Activated CD4-positive, CD25-positive, alpha-beta regulatory T cell treated with anti-CD3 and anti-CD28 coated beads, Interleukin-2, amount 50 U/mL, for 16 hours (primary cell): ENCODE results near the gene PNMA6F.

Experiments
- DNase-seq: peaks from one replicate; pipeline ENCODE4 v3.0.0-alpha.2; 2020; ENCODE audit warnings: low read depth, low spot score

The PNMA6F gene

DNA sequence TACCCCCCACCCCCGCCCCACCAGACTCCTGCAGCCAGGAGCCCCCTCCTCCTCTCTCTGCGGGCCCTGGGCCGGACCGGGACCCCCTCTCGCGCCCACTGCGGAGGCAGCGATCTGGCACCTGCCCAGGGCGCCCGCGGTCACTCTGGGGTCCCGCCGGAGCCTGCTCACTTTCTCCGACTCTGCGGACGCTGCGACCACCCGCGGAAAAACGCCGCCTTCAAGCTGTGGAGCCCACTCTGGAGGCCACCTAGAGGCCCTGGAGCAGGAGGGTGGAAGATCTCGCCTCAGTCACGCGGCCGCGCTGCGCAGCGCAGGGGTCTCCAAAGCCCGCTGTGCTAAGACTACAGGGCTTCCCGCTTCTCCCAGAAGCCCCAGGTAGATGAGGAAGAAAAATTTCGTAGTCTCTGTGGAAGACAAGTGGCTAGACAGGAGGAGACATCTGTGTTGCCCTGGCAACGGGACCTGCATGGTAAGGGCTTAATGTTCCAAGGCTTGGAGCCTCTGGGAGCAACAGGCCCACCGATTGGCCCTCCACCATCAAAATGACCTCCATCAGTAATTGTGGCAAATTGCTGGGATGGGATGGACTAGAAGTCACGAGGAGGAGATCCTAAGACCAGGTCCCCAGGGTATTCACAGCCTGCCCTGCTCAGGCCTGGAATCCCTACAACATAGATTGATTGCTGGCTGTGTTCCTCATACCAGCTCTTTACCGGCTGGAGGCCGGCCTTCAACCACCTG is at the start of gene PNMA6F:
TSS of gene PNMA6F (minus strand) at position 387 of the 744 bp plus-strand sequence. CDS start 1,093 bp downstream, outside the sequence.
- DNase-seq = no peak

DNA sequence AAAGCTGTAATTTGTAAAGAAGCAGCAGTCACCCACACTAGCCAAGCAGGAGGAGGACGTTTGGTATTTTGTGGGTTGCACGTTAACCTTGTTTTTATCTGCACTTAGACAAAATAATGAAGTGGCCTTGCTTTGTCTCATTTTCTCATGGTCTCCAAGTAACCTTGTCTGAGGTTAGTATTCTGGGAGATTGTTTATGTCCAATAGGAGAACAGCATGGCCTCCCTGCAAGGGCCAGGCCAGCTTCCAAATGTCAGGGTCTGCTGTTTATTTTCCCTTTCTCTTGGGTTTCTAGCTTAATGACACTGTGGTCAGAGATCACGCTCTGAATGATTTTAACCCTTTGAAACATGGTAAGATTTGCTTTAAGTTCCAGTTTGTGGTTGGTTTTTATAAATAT is 49.7 kb upstream of the PNMA6F start:
- no peak for DNase-seq

DNA sequence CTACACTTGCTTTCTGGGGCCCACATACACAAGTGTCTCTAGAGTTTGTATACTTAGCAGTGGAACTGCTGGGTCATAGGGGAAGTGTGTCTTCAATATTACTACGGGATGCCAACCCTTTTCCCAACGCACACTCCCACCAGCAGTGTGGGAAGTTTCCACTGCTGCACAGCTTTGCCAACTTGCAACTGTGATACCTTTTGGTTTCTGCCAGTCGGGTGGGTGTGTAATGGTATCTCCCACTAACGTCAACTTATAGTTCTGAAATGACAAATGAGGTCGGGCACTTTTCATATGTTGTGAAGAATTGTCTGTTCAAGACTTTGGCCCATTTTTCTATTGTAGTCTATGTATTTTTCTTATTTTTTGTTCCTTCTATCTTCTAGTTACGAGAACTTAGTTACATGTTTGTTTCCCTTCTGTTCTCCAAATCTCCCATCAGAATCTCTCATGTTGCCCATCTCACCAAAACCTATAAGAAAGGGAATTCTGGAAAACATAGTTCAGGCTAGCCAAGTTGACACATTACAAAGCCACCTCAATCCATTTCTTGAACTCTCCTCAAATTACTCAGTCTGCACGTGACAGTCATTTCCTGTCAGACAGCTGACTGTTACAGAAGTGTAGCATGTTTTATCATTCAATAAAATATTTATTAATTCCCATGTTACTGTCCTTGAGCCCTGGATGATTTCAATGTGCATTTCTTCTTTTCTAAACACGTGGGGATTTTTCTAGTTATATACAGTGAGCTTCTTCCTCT is 48.9 kb upstream of the PNMA6F start:
- DNase-seq = no peak

DNA sequence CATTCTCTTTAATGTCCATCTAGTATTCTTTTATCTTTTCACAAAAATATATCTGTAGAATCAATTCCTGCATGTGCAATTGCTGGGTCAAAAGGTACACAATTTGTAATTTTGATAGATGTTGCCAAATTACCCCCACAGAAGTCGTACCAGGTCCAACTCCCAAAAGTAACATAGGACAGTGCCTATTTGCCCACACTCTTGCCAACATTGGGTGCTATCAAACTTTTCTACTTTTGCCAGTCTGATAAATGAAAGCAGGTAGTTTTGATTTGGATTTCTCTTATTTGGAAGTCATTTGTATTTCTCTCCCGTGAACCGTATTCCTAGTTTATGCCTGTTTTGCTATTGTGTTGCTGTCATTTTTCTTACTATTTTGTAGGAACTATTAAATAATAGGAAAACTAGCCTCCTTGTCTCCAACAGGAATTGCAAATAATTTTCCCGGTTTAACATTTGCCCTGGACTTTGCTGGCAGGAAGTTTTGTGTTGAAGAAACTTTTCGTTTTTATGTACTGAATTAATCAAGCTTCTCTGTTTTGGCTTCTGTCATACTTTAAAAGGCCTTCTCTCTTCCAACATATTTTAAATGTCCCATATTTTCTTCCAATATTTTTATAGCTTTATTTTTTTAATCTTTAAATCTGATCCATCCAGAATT is 45.4 kb upstream of the PNMA6F start:
- DNase-seq = no peak

DNA sequence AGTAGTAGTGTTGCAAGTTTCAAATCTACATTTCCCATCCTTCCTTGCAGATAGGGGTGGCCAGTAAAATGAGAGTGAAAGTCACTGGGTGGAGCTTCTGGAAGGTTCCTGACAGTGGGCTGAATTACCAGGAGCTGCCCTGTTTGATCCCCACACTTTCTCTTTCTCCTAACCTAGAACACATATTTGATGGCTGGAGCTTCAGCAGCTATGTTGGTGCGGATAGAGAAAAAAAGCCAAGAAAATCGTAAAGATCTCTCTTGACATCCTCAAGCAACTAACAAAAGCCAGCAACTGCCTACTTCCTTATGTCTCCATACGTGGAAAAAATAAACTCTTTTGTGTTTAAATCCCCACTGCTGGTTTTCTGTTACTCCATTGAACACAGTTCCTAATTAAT is 44.6 kb upstream of the PNMA6F start:
- DNase-seq = no peak

DNA sequence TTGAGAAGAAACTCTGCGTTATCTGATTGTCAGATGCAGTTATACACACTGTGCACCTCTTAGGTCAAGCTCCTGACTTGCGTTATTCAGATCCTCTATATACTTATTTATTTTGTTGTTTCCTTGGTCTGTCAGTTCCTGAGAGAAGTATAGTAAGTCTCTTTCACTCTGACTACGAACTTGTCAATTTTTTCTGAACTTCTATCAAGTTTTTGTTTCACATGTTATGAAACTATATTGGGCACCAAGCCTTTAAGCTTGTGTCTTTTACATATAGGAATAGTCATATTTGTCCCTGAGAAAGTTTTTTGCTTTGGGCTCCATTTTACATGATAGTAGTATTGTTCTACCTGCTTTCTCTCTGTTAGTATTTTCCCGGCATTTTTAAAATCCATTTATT is 44.1 kb upstream of the PNMA6F start:
- DNase-seq = no peak

DNA sequence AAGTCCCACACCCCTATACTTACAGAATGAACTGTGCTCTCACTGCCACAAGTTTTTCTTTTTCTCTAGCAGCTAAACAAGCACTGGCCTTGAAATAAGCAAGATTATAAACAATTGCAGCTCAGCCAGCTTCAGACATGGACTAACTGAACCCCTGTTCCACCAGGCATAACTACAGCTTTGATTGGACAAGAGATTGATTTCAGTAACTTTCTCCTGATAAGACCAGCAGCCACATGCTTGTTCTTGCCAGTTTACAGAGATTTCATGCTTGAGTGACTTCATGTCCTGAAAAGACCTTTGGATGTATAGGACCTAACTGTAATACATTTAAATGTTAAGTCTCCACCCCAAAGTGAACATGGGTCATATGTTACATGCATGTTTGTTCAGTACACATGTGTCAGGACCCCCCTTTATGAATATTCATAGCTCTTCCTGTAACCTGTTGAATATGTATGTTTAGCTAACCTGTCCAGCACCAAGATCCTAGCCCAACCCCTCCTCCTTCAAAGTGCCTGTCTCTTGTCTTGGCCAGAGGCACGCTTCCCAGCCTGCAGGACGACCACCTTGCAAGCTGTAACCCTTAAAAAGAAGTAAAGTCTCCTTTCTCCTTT is 40.3 kb upstream of the PNMA6F start:
- no peak for DNase-seq

DNA sequence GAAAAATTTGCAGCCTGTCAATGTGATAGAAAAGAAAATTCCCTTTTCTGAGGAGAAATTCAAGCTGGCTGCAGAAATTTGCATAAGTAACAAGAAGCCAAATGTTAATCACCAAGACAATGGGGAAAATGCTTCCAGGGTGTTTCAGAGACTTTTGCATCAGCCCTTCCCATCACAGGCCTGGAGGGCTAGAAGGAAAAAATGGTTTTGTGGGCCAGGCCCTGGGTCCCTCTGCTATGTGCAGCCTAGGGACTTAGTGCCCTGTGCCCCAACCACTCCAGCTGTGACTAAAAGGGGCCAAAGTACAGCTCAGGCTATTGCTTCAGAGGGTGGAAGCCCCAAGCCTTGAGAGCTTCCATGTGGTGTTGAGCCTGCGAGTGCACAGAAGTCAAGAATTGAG is 36.3 kb upstream of the PNMA6F start:
- DNase-seq = no peak

DNA sequence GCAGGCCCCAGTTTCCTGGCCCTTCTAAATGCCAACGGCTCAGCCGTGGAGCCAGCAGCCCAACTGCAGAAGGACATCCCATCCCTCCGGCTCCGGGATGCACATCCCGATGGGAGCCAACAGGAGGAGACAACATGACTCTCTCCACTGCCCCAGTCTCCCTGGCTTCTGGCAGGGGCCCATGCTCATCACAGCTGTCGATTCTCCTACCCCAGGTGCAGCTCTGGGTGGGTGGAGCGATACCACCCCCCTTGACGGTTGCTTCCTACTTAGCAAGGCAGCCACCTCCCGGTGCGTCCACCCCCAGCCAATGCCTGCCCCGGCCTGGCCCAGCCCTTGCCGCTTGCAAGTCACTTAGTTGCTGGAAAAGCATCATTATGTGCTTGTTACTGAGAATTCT is 31.8 kb upstream of the PNMA6F start:
- DNase-seq = no peak

DNA sequence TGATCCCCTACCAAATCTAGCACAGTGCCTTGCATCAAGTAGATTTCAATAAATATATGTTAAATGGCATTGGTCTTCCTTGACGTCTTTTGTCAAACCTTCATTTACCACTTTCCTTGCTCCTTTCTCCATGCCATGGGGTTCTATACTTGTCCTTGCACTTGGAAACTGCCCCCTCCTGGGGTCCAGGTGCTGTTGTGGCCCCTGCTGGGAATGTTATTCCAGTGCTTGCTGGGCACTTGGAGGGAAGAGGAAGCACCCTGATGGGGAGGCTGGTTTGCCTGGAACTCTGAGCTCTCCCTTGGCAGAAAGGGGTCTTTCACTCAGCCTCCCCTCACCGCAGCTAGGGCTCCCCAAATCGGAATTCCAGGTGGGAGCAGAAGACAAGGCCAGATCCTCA is 31.3 kb upstream of the PNMA6F start:
- DNase-seq = no peak

DNA sequence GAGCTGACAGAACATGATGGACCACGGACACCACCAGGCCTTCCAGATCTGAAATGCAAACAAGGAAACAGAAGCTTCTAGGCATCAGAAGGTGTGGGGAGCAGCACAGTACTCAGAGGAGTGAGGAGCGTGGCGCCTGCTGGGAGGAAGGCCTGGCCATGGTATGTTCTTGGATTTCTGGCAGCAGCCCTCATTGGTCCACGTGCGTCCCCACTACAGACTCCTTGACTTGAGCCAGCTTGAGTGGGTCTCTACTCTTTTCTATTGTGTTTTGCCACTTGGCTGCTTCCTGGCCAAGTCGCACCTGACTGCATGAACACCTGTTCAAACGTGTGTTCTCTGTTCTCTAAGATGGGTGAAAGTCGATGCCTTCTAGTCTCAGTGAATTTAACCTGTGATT is 30.4 kb upstream of the PNMA6F start:
- DNase-seq = no peak

DNA sequence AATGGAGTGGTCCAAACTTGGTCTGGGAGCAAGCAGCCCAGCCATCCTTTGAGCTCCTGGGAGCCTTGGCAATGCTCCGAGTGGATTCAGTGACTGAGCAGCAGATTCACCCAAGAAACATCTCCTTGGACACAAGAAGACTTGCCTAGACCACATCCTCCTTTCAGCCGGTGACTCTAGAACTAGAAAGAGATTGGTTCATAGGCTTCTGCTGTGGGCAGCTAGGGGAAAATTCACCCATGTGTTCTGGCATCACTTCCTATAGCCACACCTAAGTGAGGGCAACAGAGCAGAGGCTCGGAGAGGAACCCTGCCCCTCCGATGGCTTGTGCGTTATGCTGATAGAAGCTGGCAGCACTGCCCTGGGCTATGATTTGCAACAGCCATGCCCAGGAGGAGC is 28.4 kb upstream of the PNMA6F start:
- DNase-seq = no peak

DNA sequence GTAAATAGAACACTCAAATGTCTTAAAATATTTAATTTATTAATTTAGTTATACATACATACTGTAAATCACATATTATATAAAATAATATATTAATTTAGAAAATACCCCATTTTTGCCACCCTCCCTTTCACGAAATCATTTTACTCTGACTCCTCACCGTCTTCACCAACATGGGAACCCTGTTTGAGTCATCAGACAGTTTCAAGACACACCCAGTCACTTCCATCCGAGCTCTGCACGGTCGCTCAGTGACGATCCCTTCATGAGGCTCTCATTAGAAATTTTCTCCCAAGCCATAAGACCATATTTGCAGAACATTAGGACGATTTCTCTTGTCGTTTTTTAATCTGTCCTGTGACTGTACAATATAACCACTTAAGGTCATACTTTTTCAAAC is 26.9 kb upstream of the PNMA6F start:
- DNase-seq = no peak

DNA sequence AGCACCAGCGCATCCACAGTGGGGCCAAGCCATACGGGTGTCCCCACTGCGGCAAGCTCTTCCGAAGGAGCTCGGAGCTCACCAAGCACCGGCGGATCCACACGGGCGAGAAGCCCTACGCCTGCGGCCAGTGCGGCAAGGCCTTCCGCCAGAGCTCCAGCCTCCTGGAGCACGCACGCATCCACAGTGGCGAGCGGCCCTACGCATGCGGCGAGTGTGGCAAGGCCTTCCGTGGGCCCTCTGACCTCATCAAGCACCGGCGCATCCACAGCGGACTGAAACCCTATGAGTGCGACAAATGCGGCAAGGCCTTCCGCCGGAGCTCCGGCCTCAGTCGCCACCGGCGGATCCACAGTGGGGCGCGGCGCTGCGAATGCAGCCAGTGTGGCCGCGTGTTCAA is 26.0 kb upstream of the PNMA6F start:
- DNase-seq = no peak

DNA sequence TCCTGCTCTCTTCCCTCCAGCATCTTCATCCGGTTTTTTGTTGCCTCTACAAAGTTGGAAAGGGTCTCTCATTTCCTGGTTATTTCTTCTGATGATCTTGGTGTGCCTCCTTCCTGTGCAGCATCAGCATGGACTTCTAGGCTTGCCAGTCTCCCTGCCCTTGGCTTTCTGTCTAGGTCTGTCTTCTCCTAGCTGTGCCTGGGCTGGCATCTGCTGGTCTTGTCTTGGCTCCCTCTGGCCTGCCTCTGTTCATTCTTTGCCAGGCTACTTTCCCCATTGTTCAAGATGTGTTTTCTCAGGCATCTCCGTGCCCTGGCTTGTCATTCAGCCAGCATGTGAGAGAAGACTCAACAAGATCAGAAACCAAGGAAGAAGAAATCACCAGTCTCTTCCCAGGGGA is 22.1 kb upstream of the PNMA6F start:
- DNase-seq = no peak

DNA sequence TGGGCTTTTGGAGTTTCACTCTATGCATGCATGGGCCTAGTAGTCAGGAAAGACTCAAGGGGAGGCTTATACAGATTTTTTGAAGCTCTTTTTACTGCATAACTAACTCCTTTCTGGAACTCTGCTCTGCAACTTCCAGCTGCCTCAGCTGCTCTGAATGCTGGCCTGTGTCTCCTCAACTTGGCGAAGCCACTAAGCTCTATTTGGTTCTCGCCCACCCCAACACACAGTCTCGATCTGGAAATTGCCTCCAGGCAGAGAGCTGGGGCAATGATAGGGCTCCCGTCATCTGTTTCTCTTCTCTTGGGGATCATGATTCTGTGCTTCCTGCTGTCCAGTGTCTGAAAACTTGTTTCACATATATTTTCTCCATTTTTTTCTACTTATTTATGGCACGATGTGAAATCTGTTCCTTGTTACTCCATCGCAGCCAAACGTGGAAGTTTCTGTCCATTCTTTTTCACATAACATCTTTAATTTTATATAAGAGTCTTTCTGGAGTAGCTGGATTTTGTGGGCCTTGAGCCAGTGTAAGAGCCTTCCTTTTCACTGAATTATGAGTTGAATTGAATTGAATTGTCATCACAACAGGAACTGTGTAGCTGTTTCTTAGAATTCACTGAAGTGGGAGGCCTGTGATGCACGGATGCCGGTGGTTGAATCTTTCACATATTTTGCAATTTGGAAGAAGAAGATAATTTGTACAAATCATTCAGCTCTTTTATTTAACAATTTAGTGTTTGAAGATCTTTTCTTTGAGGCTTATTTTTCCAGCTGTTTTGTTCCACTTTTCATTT is 21.4 kb upstream of the PNMA6F start:
- DNase-seq = no peak

DNA sequence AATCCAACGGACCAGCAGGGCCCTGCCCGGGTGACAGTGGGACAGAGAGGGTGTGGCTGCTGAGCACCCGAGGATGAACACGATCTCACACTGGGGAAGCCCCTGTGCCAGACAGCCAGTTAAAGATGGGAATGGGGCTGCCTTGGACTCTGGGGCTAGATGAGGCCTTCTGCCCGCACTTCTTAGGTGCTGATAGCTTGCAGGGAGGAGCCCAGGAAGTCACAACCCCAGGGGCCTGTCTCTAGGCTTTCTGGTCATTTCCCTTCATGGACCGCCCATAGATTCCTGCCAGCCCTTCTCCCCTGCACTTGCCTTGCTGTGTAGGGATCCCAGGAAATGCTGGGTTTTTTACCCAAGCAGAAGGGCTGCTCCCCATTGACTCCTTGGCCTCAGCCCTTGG is 18.5 kb upstream of the PNMA6F start:
- DNase-seq = no peak

DNA sequence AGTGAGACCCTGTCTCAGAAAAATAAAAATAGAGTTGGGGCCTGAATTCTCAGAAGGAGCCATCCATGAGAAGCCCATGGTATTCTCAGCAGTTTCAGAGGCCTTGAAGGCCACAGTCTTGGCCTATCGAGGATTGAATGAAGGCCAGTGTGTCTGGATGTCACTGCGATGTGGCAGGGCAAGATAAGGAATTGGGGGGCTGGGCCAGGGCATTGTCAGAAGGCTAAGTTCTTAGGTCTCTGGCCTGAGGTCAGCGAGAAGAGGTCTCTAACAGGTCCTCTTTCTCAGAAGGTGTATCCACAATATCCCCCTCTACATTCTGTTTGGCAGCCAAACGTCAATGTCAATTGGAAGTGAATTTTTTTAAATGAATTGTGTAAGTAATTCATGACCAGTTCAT is 18.1 kb upstream of the PNMA6F start:
- DNase-seq = no peak

DNA sequence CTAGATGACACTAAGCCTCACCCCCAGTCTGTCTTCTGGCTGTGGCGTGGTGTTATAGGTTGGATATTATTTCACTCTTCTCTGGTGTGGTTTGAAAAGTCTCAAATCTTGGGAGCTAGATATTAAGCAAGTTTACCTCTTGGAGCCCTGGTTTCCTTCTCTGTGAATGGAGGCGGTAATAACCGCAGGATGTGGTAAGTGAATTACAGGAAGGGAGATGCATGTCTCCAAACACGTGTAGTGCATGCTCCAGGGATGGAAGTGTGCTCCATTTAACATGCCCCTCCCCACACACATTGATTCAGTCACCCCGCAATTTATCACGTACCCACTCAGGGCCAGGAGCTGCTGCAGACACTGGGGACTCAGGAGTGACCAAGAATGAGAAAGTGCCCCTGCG is 17.3 kb upstream of the PNMA6F start:
- no peak for DNase-seq

DNA sequence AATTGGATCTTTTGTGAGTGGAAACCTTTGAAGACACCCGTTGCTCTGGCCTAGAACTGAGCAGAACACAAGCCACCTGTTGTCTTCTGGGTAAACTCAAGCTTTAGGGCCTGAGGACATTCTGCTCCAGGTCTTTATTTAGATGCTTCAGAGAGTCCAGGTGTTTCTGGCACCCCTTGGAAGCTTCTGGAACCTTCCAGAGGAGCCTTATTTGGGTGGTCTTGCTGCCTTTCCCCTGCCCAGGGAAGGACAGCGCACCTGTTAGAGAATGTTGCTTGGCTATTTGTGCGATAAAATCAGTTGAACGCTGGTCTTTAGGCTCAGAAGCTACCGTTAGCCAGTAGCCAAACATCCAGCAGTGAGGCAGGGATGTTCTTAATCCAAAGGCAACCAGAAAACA is 15.4 kb upstream of the PNMA6F start:
- no peak for DNase-seq

DNA sequence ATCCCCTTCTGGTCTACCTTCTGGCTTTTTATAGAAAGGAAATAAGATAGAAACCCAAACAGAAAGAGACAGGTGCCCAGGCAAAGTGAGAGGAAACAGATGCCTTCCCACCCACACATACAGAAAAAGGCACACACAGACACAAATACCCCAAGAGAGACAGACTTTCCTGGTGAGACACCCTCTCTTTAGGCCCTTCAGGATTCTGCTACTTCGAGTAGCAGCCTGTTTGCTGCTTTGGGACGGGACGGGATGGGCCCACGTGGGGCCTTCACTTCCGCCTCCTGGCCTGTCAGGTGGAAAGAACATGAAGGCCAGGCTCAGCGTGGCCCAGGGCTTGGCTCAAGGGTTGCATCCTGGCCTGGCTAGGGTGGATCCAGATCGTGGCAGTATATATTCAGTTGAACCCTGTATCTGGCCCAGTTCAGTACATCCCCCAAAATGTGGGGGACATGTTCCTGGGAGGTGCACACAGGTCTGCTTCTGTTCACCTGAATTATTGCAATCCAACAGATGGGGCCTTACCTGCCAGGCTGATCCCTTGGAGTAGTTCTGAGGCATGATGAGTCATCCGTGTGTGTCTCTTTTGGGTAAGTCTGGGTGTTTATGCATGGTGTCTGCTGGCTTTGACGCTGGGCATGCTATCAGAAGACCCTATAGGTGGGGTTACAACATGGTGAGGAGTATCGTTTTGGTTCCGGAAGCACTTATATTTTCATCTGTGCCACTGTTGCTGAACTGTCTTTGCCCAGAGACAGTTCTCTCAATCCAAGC is 14.7 kb upstream of the PNMA6F start:
- no peak for DNase-seq
